ENCODE results near the gene DKK3. TPM values are rescaled to one million over a fixed set of nuclear protein-coding genes. Genes with fewer than 3 reads are reported as not detected.

Gene DKK3
- total and polyA plus RNA-seq, 2 experiments from 2014 or later = 16.8 to 31.1 TPM

DNA sequence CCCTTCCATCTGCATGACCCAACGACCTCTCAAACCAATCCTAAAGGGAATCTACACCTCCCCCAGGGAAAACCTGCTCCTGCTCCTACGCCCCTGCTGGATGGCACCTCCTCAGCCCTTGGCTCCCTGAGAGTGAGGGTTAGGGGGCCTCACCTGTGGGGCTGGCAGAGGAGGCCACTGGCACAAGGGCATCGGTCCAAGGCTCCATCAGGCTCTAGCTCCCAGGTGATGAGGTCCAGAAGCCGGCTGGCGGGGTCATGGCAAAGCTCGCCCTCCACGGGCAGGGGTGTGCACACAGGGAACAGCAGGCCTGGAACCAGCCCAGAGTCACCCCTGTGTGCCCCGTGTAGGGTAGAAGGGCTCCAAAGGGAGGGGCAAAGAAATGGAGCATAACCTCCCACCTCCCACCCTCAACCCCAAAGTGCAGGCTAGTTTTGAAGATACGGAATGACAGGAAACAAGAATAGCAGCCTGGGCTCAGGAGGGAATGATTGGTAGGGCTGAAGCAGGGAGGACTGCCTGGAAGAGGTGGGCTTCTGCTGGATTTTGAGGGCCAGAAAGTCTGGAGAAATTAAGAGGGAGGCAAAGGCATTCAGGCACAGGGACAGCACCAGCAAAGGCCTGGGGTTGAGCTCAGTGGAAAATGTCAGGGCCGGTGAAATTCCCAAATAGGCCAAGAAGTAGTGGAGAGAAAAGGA is 42.6 kb downstream of the DKK3 start:
- TF ChIP-seq CREB1 (CRISPR knock-in tag; IDR thresholded peaks at IDR 0.05; ENCODE audit: low read depth) = no peak
- TF ChIP-seq, protein P1, sequence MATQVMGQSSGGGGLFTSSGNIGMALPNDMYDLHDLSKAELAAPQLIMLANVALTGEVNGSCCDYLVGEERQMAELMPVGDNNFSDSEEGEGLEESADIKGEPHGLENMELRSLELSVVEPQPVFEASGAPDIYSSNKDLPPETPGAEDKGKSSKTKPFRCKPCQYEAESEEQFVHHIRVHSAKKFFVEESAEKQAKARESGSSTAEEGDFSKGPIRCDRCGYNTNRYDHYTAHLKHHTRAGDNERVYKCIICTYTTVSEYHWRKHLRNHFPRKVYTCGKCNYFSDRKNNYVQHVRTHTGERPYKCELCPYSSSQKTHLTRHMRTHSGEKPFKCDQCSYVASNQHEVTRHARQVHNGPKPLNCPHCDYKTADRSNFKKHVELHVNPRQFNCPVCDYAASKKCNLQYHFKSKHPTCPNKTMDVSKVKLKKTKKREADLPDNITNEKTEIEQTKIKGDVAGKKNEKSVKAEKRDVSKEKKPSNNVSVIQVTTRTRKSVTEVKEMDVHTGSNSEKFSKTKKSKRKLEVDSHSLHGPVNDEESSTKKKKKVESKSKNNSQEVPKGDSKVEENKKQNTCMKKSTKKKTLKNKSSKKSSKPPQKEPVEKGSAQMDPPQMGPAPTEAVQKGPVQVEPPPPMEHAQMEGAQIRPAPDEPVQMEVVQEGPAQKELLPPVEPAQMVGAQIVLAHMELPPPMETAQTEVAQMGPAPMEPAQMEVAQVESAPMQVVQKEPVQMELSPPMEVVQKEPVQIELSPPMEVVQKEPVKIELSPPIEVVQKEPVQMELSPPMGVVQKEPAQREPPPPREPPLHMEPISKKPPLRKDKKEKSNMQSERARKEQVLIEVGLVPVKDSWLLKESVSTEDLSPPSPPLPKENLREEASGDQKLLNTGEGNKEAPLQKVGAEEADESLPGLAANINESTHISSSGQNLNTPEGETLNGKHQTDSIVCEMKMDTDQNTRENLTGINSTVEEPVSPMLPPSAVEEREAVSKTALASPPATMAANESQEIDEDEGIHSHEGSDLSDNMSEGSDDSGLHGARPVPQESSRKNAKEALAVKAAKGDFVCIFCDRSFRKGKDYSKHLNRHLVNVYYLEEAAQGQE (IDR thresholded peaks at IDR 0.05; ENCODE audit: unreplicated experiment) = no peak
- no peak for TF ChIP-seq EZH2 (IDR thresholded peaks at IDR 0.05; ENCODE audit: low read depth, unreplicated experiment)
- no peak for TF ChIP-seq EZH2phosphoT487 (IDR thresholded peaks at IDR 0.05; ENCODE audit: unreplicated experiment)
- TF ChIP-seq ZNF114 (CRISPR knock-in tag; IDR thresholded peaks at IDR 0.05) = no peak
- TF ChIP-seq, protein P2, sequence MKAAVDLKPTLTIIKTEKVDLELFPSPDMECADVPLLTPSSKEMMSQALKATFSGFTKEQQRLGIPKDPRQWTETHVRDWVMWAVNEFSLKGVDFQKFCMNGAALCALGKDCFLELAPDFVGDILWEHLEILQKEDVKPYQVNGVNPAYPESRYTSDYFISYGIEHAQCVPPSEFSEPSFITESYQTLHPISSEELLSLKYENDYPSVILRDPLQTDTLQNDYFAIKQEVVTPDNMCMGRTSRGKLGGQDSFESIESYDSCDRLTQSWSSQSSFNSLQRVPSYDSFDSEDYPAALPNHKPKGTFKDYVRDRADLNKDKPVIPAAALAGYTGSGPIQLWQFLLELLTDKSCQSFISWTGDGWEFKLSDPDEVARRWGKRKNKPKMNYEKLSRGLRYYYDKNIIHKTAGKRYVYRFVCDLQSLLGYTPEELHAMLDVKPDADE (IDR thresholded peaks at IDR 0.05) = no peak
- TF ChIP-seq JUNB (IDR thresholded peaks at IDR 0.05; ENCODE audit: unreplicated experiment) = no peak
- TF ChIP-seq NANOG (IDR thresholded peaks at IDR 0.05; ENCODE audit: borderline replicate concordance) = no peak
- TF ChIP-seq POLR2AphosphoS5 (IDR thresholded peaks at IDR 0.05; ENCODE audit: low read depth) = no peak
- TF ChIP-seq, protein P3, sequence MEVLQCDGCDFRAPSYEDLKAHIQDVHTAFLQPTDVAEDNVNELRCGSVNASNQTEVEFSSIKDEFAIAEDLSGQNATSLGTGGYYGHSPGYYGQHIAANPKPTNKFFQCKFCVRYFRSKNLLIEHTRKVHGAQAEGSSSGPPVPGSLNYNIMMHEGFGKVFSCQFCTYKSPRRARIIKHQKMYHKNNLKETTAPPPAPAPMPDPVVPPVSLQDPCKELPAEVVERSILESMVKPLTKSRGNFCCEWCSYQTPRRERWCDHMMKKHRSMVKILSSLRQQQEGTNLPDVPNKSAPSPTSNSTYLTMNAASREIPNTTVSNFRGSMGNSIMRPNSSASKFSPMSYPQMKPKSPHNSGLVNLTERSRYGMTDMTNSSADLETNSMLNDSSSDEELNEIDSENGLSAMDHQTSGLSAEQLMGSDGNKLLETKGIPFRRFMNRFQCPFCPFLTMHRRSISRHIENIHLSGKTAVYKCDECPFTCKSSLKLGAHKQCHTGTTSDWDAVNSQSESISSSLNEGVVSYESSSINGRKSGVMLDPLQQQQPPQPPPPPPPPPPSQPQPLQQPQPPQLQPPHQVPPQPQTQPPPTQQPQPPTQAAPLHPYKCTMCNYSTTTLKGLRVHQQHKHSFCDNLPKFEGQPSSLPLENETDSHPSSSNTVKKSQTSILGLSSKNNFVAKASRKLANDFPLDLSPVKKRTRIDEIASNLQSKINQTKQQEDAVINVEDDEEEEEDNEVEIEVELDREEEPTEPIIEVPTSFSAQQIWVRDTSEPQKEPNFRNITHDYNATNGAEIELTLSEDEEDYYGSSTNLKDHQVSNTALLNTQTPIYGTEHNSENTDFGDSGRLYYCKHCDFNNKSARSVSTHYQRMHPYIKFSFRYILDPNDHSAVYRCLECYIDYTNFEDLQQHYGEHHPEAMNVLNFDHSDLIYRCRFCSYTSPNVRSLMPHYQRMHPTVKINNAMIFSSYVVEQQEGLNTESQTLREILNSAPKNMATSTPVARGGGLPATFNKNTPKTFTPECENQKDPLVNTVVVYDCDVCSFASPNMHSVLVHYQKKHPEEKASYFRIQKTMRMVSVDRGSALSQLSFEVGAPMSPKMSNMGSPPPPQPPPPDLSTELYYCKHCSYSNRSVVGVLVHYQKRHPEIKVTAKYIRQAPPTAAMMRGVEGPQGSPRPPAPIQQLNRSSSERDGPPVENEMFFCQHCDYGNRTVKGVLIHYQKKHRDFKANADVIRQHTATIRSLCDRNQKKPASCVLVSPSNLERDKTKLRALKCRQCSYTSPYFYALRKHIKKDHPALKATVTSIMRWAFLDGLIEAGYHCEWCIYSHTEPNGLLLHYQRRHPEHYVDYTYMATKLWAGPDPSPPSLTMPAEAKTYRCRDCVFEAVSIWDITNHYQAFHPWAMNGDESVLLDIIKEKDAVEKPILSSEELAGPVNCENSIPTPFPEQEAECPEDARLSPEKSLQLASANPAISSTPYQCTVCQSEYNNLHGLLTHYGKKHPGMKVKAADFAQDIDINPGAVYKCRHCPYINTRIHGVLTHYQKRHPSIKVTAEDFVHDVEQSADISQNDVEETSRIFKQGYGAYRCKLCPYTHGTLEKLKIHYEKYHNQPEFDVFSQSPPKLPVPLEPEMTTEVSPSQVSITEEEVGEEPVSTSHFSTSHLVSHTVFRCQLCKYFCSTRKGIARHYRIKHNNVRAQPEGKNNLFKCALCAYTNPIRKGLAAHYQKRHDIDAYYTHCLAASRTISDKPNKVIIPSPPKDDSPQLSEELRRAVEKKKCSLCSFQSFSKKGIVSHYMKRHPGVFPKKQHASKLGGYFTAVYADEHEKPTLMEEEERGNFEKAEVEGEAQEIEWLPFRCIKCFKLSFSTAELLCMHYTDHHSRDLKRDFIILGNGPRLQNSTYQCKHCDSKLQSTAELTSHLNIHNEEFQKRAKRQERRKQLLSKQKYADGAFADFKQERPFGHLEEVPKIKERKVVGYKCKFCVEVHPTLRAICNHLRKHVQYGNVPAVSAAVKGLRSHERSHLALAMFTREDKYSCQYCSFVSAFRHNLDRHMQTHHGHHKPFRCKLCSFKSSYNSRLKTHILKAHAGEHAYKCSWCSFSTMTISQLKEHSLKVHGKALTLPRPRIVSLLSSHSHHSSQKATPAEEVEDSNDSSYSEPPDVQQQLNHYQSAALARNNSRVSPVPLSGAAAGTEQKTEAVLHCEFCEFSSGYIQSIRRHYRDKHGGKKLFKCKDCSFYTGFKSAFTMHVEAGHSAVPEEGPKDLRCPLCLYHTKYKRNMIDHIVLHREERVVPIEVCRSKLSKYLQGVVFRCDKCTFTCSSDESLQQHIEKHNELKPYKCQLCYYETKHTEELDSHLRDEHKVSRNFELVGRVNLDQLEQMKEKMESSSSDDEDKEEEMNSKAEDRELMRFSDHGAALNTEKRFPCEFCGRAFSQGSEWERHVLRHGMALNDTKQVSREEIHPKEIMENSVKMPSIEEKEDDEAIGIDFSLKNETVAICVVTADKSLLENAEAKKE (CRISPR knock-in tag; IDR thresholded peaks at IDR 0.05) = no peak
- no peak for TF ChIP-seq ZNF331 (CRISPR knock-in tag; IDR thresholded peaks at IDR 0.05; ENCODE audit: low read depth)
- no peak for TF ChIP-seq STAT1 (IDR thresholded peaks at IDR 0.05; ENCODE audit: unreplicated experiment)
- TF ChIP-seq, protein P4, sequence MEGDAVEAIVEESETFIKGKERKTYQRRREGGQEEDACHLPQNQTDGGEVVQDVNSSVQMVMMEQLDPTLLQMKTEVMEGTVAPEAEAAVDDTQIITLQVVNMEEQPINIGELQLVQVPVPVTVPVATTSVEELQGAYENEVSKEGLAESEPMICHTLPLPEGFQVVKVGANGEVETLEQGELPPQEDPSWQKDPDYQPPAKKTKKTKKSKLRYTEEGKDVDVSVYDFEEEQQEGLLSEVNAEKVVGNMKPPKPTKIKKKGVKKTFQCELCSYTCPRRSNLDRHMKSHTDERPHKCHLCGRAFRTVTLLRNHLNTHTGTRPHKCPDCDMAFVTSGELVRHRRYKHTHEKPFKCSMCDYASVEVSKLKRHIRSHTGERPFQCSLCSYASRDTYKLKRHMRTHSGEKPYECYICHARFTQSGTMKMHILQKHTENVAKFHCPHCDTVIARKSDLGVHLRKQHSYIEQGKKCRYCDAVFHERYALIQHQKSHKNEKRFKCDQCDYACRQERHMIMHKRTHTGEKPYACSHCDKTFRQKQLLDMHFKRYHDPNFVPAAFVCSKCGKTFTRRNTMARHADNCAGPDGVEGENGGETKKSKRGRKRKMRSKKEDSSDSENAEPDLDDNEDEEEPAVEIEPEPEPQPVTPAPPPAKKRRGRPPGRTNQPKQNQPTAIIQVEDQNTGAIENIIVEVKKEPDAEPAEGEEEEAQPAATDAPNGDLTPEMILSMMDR (conservative IDR thresholded peaks at IDR 0.05; ENCODE audit: low read depth in 2 of 2) = no peak
- H3K9me2 ChIP-seq (ENCODE audit: insufficient read depth) = no peaks in the 10 kb centered on the region
- Mint-ChIP-seq H3K27me3 (ENCODE audit: insufficient read depth, low read depth, poor library complexity) (peaks cover 14% of the 10 kb centered on the region), H3K9me3 (no peaks in the 10 kb centered on the region), H3K4me1 (peaks cover 11% of the 10 kb centered on the region), H3K36me3 (ENCODE audit: low read depth) (0 out of 3 replicates have a peak, but pooled peaks cover 2% of the 10 kb centered on the region), H3K4me3 (no peak overlapping the region), H3K27ac (no peak overlapping the region)
- H3K36me3 ChIP-seq (ENCODE audit: insufficient read depth) = no peaks in the 10 kb centered on the region
- no peaks in the 10 kb centered on the region for H3F3A ChIP-seq (replicated peaks; ENCODE audit: low read depth)
- ATAC-seq (no peak), DNase-seq (ENCODE audit: low spot score) (no peak)
- H3K4me2 ChIP-seq = no peak overlapping the region
- H3K4me3 ChIP-seq = no peak overlapping the region
- no peak overlapping the region for H2AFZ ChIP-seq
- no peaks in the 10 kb centered on the region for H4K20me1 ChIP-seq (replicated peaks; ENCODE audit: insufficient read depth)
- 0 out of 2 replicates have a peak, but pooled peaks cover 1% of the 10 kb centered on the region for H3K4me1 ChIP-seq (ENCODE audit: insufficient read depth)
- no peaks in the 10 kb centered on the region for H3K79me2 ChIP-seq (replicated peaks; ENCODE audit: insufficient read depth)
- no peak overlapping the region for H3K27ac ChIP-seq (ENCODE audit: low read depth)
- no peaks in the 10 kb centered on the region for H3K27me3 ChIP-seq (ENCODE audit: insufficient read depth)
